Measurements from ENCODE around the gene CD38.

The CD38 gene

GRCh38 chr4:15765391-15765790 lies 12.7 kb upstream of the CD38 start:
- DNase-seq = no peak

GRCh38 chr4:15765910-15766697 lies 12.0 kb upstream of the CD38 start:
- DNase-seq = no peak

- DNase-seq = no peak
Measured at GRCh38 chr4:15766821-15767220, 11.3 kb upstream of the CD38 start.

GRCh38 chr4:15769202-15769601 lies 8.9 kb upstream of the CD38 start:
- DNase-seq = no peak

GRCh38 chr4:15771216-15772058 lies 6.7 kb upstream of the CD38 start:
- no peak for DNase-seq

- no peak for DNase-seq
Measured at GRCh38 chr4:15774020-15774420, 4.1 kb upstream of the CD38 start.

GRCh38 chr4:15776871-15777648 lies 1.1 kb upstream of the CD38 start:
- DNase-seq = no peak

- DNase-seq = no peak
Measured at GRCh38 chr4:15777697-15778288, 335 bp upstream of the CD38 start.

- DNase-seq = no peak
Measured at GRCh38 chr4:15779306-15779705, 1.2 kb downstream of the CD38 start.

- no peak for DNase-seq
Measured at GRCh38 chr4:15779809-15780208, 1.7 kb downstream of the CD38 start.

GRCh38 chr4:15781427-15782095 lies 3.4 kb downstream of the CD38 start:
- DNase-seq = no peak

GRCh38 chr4:15783676-15784075 lies 5.5 kb downstream of the CD38 start:
- DNase-seq = no peak

- DNase-seq = no peak
Measured at GRCh38 chr4:15784959-15785634, 7.0 kb downstream of the CD38 start.

GRCh38 chr4:15786743-15787142 lies 8.6 kb downstream of the CD38 start:
- no peak for DNase-seq

- DNase-seq = no peak
Measured at GRCh38 chr4:15792974-15793373, 14.8 kb downstream of the CD38 start.

- DNase-seq = no peak
Measured at GRCh38 chr4:15793506-15794363, 15.6 kb downstream of the CD38 start.

- no peak for DNase-seq
Measured at GRCh38 chr4:15794426-15794825, 16.3 kb downstream of the CD38 start.

- no peak for DNase-seq
Measured at GRCh38 chr4:15794905-15795304, 16.8 kb downstream of the CD38 start.

GRCh38 chr4:15797320-15797719 lies 19.2 kb downstream of the CD38 start:
- DNase-seq = no peak

- DNase-seq = no peak
Measured at GRCh38 chr4:15799141-15799540, 21.0 kb downstream of the CD38 start.

GRCh38 chr4:15799701-15800100 lies 21.6 kb downstream of the CD38 start:
- DNase-seq = no peak
